KMS-11 (cell line): ENCODE measurements around the gene PGLYRP2.

ENCODE experiments used
- H2AFZ ChIP-seq: fragments of 200-600 bp; sonication (generic); 2 replicates; pipeline ENCODE4 v1.6.1; 2016; ENCODE audit warnings: antibody characterized with exemption, mixed run types, low read depth
- H3K27ac ChIP-seq: fragments of 200-600 bp; sonication (generic); 2 replicates; pipeline ENCODE4 v1.6.1; 2016; ENCODE audit warnings: mild to moderate bottlenecking, mixed run types
- H3K27me3 ChIP-seq: fragments of 200-600 bp; sonication (generic); 2 replicates; pipeline ENCODE4 v1.6.1; 2017; ENCODE audit warnings: mild to moderate bottlenecking, low read depth, mixed run types, moderate library complexity; ENCODE audit not compliant: insufficient read depth
- H3K36me3 ChIP-seq: fragments of 200-600 bp; sonication (generic); 2 replicates; pipeline ENCODE4 v1.6.1; 2017; ENCODE audit warnings: mild to moderate bottlenecking, mixed run types; ENCODE audit not compliant: insufficient read depth
- H3K4me1 ChIP-seq: fragments of 200-600 bp; sonication (generic); 2 replicates; pipeline ENCODE4 v1.6.1; 2016; ENCODE audit warnings: mild to moderate bottlenecking, low read depth, mixed run types; ENCODE audit not compliant: poor library complexity, severe bottlenecking
- H3K4me2 ChIP-seq: fragments of 200-600 bp; sonication (generic); 2 replicates; pipeline ENCODE4 v1.7.0; 2016; ENCODE audit warnings: mild to moderate bottlenecking, mixed run types
- H3K4me3 ChIP-seq: fragments of 200-600 bp; sonication (generic); IDR thresholded peaks from 2 replicates; pipeline ENCODE4 v1.6.1; 2017; ENCODE audit warnings: low read depth, low read length, mixed read lengths; ENCODE audit not compliant: insufficient read depth
- H3K79me2 ChIP-seq: fragments of 200-600 bp; sonication (generic); 2 replicates; pipeline ENCODE4 v1.6.1; 2016; ENCODE audit warnings: low read depth, mixed run types; ENCODE audit not compliant: insufficient read depth
- H3K9ac ChIP-seq: fragments of 200-600 bp; sonication (generic); 2 replicates; pipeline ENCODE4 v1.6.1; 2016; ENCODE audit warnings: mild to moderate bottlenecking, mixed run types
- H4K20me1 ChIP-seq: fragments of 200-600 bp; sonication (generic); 2 replicates; pipeline ENCODE4 v1.6.1; 2016; ENCODE audit warnings: mild to moderate bottlenecking, mixed run types; ENCODE audit not compliant: insufficient read depth
- CTCF ChIP-seq: fragments of 200-600 bp; sonication (generic); conservative IDR thresholded peaks from 2 replicates; pipeline ENCODE4 v1.6.1; 2017; ENCODE audit warnings: low read depth, mild to moderate bottlenecking, antibody characterized with exemption, low read length, moderate library complexity, mixed read lengths

The PGLYRP2 gene

GRCh38 chr19:15436012-15436825, 43.1 kb downstream of the PGLYRP2 start:
- H2AFZ ChIP-seq, result no peak overlapping the region
- no peaks in the 10 kb centered on the region for H4K20me1 ChIP-seq
- TF ChIP-seq CTCF, result no peak
- no peaks in the 10 kb centered on the region for H3K27me3 ChIP-seq
- H3K36me3 ChIP-seq, result no peaks in the 10 kb centered on the region
- peaks cover 10% of the 10 kb centered on the region for H3K79me2 ChIP-seq
- no peak overlapping the region for H3K9ac ChIP-seq
- H3K4me1 ChIP-seq, result peaks cover 3% of the 10 kb centered on the region
- no peak overlapping the region for H3K27ac ChIP-seq
- H3K4me2 ChIP-seq, result no peak overlapping the region
- H3K4me3 ChIP-seq, result no peak overlapping the region

GRCh38 chr19:15433519-15434069, 45.7 kb downstream of the PGLYRP2 start:
- Histone ChIP-seq H3K4me2 (peak overlapping the region; percentile 67), H3K9ac (no peak overlapping the region), H3K27me3 (no peaks in the 10 kb centered on the region), H2AFZ (peak overlapping the region; percentile 94), H3K4me3 (no peak overlapping the region), H3K4me1 (peaks cover 13% of the 10 kb centered on the region), H3K79me2 (peaks cover 36% of the 10 kb centered on the region), H4K20me1 (no peaks in the 10 kb centered on the region), H3K36me3 (no peaks in the 10 kb centered on the region), H3K27ac (no peak overlapping the region)
- TF ChIP-seq CTCF, result no peak

DNA sequence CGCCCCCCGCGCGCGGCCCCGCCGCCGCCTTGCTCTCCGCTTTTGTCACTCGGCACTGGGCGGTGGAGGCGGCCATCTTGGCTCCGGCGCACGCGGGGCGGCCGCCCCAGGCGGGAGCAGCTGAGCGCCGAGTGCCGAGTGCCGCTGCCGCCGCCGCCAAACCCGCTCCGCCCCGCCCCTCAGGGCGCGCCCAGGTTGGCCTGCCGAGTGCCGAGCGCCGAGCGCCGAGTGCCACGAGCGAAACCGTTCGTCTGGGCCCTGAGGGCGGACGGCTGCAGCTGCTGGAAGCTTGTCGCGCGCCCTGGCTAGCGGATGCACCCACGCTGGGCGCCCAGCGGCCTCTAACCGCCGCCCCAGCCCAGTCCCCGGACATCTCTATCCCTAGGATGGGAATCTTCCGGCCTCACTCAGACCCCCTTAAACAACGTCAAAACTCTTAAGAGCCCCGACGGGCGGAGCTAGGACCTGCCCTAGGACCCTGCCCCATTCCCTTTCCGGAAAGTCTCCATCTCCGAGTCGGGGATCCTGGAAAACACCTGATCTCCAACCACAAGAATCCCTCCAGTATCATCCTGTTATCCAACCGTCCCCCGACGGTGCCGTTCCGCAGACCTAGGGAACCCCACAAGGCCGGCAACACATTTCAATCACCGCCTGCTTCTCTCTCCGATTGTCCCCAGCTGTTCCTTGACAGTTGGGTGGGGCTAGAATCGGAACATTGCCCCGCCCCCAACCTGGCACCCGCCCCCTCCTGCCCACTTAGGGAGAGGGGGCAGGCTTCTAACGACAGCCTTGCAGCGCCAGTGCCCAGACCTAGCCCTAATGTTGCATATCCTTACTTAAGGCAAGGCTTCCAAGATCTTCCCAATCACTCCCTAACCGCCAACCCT, 46.4 kb downstream of the PGLYRP2 start:
- Histone ChIP-seq H3K9ac (peak overlapping the region; percentile 61; the same call in 1 of the 2 replicates), H3K27ac (peak overlapping the region; percentile 45), H3K4me3 (no peak overlapping the region), H3K4me1 (peaks cover 13% of the 10 kb centered on the region), H2AFZ (peak overlapping the region; percentile 94), H4K20me1 (no peaks in the 10 kb centered on the region), H3K4me2 (peak overlapping the region; percentile 67), H3K27me3 (no peaks in the 10 kb centered on the region), H3K36me3 (no peaks in the 10 kb centered on the region), H3K79me2 (peaks cover 38% of the 10 kb centered on the region)
- no peak for TF ChIP-seq CTCF

- Histone ChIP-seq H3K27ac (peak overlapping the region; percentile 54), H3K4me2 (peak overlapping the region; percentile 81), H3K4me3 (no peak overlapping the region), H3K4me1 (peaks cover 13% of the 10 kb centered on the region), H4K20me1 (no peaks in the 10 kb centered on the region), H2AFZ (peak overlapping the region; percentile 30; the same call in 1 of the 2 replicates), H3K9ac (peak overlapping the region; percentile 90), H3K27me3 (no peaks in the 10 kb centered on the region), H3K79me2 (peaks cover 38% of the 10 kb centered on the region), H3K36me3 (no peaks in the 10 kb centered on the region; the same call in 1 of the 2 replicates)
- TF ChIP-seq CTCF, result no peak
Observed at GRCh38 chr19:15432018-15432494, 47.2 kb downstream of the PGLYRP2 start.
